HG02798 (cell line): Measurements from ENCODE around the gene GPN3.
A peak's percentile ranks its signal among the peaks of the same experiment; 100 is the strongest.
"Not testable (repeated sequence)": the region's sequence is repeated elsewhere in the genome, so short reads cannot be mapped to it uniquely, and the experiment has no call there.

Experiments used
- ATAC-seq: cut with Tn5 transposase; IDR thresholded peaks from one replicate; pipeline ENCODE4 v1.9.1; 2021; ENCODE audit warnings: mild to moderate bottlenecking; ENCODE audit not compliant: unreplicated experiment, poor library complexity

Gene GPN3

DNA sequence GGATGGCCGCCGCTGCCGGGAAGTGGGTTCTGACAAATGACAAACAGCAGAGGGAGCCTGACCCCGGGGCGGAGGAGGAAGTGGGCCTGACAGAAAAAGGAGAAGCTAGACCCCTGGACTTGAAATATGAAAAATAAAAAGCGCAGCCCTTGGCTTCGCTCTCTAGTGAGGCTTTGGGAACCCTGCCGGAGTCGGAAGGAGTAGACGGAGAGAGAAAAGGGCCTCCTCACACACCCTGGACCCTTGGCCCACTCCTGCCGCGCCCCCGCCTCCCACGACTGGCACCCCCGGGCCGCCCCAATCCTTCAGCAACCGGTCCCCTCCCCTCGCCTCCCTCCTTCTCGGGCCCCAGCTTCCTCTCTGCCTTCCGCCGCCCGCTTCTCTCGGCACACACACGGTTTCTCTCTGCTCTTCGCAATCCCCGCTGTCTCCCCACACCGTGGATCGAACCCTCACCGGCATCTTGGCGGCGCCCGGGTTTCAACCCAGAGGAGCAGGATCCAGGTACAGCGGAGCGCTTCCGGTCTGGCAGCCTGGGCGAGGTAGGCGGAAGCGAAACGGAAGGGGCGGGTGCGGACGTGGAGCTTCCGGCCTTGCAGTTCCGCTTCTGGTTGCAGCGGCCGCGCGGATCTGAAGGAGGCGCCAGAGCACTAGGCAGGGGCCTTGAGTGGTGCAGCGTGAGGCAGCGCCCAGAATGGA is 18.1 kb downstream of the GPN3 start, which contains the start of gene ARPC3:
TSS of gene ARPC3 (minus strand) at position 539 of the 699 bp plus-strand sequence. CDS start at position 462, 77 bp downstream.
- peak; percentile 98 for ATAC-seq

- no peak for ATAC-seq
Observed at GRCh38 chr12:110444455-110444854, 23.6 kb downstream of the GPN3 start.

DNA sequence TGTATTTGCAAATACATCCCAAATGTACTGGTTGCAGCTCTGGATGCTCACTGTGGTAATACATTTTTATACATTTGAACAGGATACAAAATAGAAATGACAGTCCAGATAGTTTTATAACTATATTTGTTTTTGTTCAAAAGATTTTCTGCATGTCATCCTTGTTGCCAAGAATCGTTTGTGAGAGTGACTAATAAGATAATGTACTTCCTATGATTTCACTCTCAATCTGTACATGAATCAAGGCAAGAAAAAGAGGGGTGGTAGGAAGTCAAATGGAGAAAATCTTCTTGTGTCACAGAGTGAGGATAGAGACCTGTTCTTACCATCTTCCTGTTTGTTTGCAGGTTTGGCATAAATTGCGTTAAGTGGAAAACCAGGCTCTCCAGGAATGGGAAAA is 31.8 kb downstream of the GPN3 start:
- ATAC-seq = no peak

- ATAC-seq = no peak
Observed at GRCh38 chr12:110431957-110432587, 36.0 kb downstream of the GPN3 start.

- not testable (repeated sequence) for ATAC-seq
Observed at GRCh38 chr12:110429676-110430075, 38.4 kb downstream of the GPN3 start.

- no peak for ATAC-seq
Observed at GRCh38 chr12:110426406-110426805, 41.7 kb downstream of the GPN3 start.

DNA sequence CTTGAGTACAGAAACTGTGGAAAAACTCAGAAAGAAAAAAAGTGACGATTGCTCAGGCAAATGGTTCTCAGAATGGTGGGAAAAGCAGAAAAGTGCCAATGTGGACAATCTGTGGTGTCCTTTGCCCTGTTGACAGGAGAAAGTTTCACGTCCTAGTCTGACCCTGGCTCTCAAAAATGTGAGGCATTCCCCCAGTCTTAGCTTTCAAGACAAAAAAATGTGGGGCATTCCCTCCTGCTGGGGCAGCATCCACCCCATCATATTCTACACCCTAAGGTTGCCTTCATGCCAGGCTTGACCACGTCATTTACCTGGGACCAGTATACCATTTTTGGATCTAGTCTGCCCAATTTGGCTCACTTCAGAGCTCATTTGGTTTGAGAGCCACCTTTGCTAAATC is 43.8 kb downstream of the GPN3 start:
- no peak for ATAC-seq

DNA sequence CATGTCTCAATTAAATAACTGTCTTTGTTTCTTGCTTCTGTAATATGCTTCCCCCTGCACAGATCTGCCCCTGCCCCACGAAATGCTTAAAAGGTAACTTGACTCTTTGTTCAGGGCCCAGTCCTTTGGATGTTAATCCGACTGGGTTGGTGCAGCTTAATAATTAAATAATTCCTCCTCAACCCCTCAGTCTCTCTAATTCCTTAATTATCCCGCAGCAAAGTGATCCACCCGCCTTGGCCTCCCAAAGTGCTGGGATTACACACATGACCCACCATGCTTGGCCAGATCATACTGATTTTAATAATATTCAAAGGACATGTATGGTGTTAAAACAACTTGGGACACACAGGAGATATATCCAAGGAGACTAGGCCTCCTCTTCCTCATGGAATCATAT is 46.4 kb downstream of the GPN3 start:
- no peak for ATAC-seq

- ATAC-seq = no peak
Observed at GRCh38 chr12:110421159-110421661, 46.8 kb downstream of the GPN3 start.

GRCh38 chr12:110420644-110421043 is 47.4 kb downstream of the GPN3 start:
- ATAC-seq = not testable (repeated sequence)

GRCh38 chr12:110417113-110417512 is 50.9 kb downstream of the GPN3 start:
- ATAC-seq = not testable (repeated sequence)

DNA sequence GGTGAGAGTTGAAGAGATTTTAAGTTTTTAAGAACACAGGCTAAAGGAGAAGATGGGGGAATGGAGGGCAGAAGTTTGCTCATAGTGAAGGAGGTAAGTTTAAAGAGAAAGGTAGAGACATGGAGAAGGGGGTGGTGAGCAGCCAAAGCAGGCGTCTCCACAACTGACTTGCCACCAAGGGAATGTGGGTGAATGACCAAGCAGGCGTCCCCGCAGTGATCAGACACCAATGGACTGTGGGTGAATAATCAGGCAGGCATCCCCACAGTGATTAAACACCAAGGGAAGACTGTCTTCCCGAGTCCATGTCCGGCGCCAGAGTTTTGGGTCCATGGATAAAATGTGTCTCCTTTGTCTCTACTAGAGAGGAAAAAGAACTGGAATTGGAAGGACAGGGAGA is 58.0 kb downstream of the GPN3 start:
- not testable (repeated sequence) for ATAC-seq

GRCh38 chr12:110405126-110405662 is 62.9 kb downstream of the GPN3 start:
- not testable (repeated sequence) for ATAC-seq

DNA sequence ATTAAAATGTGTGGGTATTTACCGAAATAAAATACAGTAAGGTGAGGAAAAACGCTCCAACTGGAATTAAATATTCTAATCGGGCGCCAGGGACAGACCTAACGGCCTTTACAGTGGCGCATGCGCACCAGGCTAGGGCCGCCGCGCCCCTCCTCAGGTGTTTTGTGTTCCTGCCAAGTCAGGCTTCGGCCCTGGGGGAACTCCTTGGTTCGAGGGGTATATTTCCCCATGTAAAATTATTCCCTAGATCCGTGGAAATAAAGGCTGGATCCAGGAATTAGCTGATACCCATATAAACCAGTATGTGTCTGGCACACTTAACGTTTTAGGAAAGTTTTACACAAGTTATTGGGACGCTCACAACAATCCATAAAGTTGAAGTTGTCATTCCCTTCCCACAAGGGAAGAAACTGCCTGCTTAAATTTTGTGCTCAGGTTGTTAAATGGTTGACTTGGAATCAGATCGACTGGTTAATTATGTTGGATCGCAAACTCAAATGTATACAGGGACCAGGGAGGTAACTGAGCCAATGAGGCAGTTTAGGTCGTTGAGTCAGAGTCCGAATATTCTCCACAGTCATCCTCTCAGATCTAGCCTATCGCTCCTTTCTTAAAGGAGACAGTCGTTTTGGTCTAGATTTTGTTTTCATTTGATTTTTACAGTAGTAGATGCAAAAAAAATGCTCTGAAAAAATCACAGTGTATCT is 63.9 kb downstream of the GPN3 start:
- peak; percentile 47 for ATAC-seq

DNA sequence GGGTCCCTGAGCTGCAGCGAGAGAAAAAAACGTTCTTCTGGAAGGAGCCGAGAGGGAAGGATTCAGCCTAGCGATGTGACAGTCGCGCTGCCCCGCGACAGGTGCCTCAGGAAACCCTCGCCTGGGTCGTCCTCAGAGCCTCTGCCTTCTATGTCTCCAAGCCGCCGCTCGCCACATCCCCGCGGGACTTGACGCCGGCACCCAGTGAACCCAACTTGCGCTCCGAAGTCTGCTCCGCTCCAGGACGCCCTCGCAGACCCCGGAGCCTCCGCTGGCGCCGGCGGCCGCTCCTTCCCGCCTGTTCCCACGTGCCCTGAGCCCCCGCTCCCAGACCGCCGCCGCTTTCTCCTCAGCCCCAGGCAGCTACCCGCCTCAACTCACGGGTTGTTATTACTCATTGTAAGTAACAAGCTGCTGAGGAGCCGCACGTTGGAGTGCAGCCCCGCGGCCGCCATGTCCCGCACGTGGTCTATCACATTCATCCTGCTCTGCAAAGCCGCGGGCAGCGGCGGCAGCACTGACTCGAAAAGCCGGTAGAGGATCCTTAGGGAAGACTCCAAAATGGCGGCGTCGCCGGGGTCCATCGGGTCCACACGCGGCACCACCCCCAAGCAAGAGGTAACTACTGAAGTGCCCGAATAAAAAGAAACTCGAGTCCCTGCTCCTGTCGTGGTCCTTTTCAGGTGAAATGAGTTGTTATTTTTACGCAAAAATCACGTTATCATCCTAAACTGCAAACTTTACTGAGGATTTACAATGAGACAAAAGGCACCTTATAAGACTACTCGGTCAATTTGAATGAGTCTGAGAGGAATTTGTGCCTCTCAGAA is 64.7 kb downstream of the GPN3 start, which contains the start of gene ANAPC7:
TSS of gene ANAPC7 (minus strand) at position 563 of the 830 bp plus-strand sequence. CDS start at position 482, 81 bp downstream.
- peak; percentile 86 for ATAC-seq
